IPS-15b (cell line): ENCODE measurements around the gene FAM234B.

Experiments used
- H3K27me3 ChIP-seq: one replicate; pipeline ENCODE4 v1.6.1; 2013; ENCODE audit warnings: low read length; ENCODE audit not compliant: control insufficient read depth, insufficient read depth
- H3K36me3 ChIP-seq: one replicate; pipeline ENCODE4 v1.6.1; 2013; ENCODE audit warnings: low read length; ENCODE audit not compliant: control insufficient read depth, insufficient read depth
- H3K4me1 ChIP-seq: one replicate; pipeline ENCODE4 v1.6.1; 2013; ENCODE audit warnings: mild to moderate bottlenecking, low read length; ENCODE audit not compliant: control insufficient read depth, insufficient read depth
- H3K4me3 ChIP-seq: one replicate; pipeline ENCODE4 v1.5.1; 2013; ENCODE audit warnings: low read depth, low read length
- H3K9ac ChIP-seq: one replicate; pipeline ENCODE4 v1.6.1; 2013; ENCODE audit warnings: low read depth, mild to moderate bottlenecking, low read length
- H3K9me3 ChIP-seq: one replicate; pipeline ENCODE4 v1.6.1; 2013; ENCODE audit warnings: mild to moderate bottlenecking, low read length; ENCODE audit not compliant: control insufficient read depth, insufficient read depth

FAM234B gene

DNA sequence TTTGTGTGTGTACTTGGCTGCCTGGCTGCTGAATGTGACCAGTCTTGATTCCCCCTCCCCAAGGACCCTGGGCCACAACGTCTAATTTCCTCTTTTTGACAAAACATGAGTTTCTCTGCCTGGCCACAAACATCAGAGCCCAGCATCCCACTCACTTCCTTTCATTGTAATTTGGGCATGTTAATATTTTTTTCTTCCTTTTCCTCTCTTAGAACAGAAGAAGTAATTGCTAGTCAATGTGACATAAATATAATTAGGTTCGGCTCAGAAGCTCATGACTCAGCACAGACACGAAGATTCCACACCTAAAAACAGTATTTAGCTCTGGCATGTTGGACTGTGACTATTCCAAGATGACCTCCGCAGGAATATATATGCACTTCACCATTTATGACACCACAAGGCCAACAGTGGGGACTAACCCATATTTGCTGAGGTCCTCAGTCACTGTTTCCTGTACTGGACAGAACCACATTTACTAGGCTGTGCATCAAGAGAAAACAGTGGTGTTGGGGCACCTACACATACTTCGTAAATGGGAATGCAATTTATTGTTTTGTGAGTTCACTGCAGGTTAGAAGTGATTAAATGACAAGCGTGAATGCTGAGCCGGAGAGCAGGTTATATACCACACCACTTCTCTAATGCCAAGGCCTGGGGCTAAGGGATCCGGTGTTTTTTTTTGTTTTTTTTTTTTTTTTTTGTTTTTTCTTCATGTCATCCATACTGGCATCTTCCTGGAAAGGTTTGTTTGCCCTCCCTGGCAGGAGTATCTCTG is 55.1 kb downstream of the FAM234B start:
- no peak overlapping the region for H3K4me3 ChIP-seq
- H3K4me1 ChIP-seq = peaks cover 27% of the 10 kb centered on the region
- no peak overlapping the region for H3K9ac ChIP-seq
- H3K27me3 ChIP-seq = peaks cover 6% of the 10 kb centered on the region
- no peaks in the 10 kb centered on the region for H3K36me3 ChIP-seq
- H3K9me3 ChIP-seq = no peaks in the 10 kb centered on the region

GRCh38 chr12:13099844-13100604 is 55.8 kb downstream of the FAM234B start:
- no peaks in the 10 kb centered on the region for H3K9me3 ChIP-seq
- no peaks in the 10 kb centered on the region for H3K36me3 ChIP-seq
- peak overlapping the region; percentile 39 for H3K4me3 ChIP-seq
- no peak overlapping the region for H3K9ac ChIP-seq
- peaks cover 6% of the 10 kb centered on the region for H3K27me3 ChIP-seq
- H3K4me1 ChIP-seq = peaks cover 27% of the 10 kb centered on the region

- Histone ChIP-seq H3K4me3 (peak overlapping the region; percentile 39), H3K9me3 (no peaks in the 10 kb centered on the region), H3K36me3 (no peaks in the 10 kb centered on the region), H3K27me3 (peaks cover 6% of the 10 kb centered on the region), H3K9ac (no peak overlapping the region), H3K4me1 (peaks cover 27% of the 10 kb centered on the region)
Observed at GRCh38 chr12:13100605-13100881, 56.4 kb downstream of the FAM234B start.

DNA sequence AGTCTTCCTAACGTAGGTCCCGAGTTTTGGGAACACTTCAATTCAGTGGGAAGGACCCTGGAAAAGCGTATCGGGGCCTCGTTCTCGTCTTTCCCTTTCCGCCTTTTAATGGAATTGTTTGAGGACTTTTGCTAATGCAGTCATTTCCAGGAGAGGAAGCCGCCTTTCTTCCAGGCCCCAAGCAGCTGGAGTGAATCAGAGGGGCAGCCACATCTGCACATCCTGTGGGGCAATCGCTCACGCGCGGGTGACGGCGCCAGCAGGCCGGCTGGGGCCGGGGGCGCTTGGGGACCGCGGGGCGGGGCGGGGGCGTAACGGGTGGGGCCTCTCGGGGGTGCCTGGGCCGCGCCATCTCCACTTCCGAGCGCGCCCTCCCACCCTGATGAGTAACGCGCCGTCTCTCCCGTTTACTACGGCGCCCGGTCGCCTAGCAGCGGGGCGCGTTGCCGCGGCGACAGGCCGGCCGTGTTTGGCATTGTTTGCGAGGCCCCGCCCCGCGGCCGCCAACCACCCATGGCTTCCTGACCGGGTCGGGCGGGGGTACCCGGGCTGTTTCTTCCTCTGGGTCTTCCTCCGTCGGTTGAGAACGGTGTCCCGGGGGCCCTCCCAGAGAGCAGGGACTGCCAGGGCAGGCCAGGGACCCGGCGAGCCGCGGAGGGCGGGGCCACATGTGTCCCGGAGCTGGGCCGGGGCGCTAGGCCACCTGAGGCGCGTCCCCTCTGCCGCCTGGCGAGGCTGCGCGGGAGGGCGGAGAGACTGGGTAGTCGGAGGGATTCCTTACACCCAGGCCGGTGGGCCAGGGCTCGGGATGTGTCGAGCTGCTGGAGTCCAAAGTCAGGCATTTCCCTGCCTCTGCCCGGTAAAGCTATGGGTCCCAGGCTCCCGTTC is 56.9 kb downstream of the FAM234B start:
- no peaks in the 10 kb centered on the region for H3K9me3 ChIP-seq
- H3K27me3 ChIP-seq = peaks cover 6% of the 10 kb centered on the region
- no peaks in the 10 kb centered on the region for H3K36me3 ChIP-seq
- peak overlapping the region; percentile 32 for H3K9ac ChIP-seq
- peak overlapping the region; percentile 80 for H3K4me3 ChIP-seq
- peaks cover 27% of the 10 kb centered on the region for H3K4me1 ChIP-seq

- Histone ChIP-seq H3K27me3 (peaks cover 6% of the 10 kb centered on the region), H3K9me3 (no peaks in the 10 kb centered on the region), H3K4me3 (peak overlapping the region; percentile 80), H3K4me1 (peaks cover 27% of the 10 kb centered on the region), H3K36me3 (no peaks in the 10 kb centered on the region), H3K9ac (peak overlapping the region; percentile 32)
Observed at GRCh38 chr12:13101821-13102375, 57.7 kb downstream of the FAM234B start.

GRCh38 chr12:13102461-13103195 is 58.4 kb downstream of the FAM234B start:
- Histone ChIP-seq H3K4me1 (peaks cover 27% of the 10 kb centered on the region), H3K4me3 (no peak overlapping the region), H3K9ac (no peak overlapping the region)

DNA sequence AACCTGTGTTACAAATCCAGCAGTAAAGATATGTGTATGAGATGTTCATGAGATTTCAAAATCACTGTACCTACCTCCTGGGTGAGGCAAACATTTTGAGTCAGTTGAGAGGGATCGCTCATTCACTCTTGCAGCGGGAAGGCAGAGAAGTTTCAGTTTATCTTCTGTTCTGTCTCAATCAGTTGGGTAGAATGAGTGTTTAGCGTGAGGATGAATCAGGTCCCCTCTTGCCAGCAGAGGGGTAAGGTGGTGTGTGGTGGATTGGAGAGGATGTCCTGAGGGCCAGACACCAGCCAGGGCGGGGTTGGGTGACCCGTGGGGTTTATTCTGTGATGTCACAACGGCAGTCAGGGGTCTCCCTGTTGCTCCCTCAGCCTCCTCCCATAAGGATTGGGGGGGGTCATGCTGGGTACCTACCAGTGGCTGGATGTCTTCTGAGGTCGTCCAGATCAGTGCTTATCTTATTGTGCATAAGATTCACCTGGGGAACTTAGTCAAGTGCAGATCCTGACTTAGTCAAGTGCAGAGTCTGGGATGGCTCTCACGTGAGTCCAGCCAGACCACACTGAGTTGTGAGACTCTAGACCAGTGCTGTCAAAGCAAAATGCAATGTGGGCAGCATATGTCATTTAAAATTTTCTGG is 59.3 kb downstream of the FAM234B start, which contains the start of gene GSG1:
Gene GSG1, minus strand, starts transcription at position 277 of the 643 bp plus-strand sequence. Its CDS starts 155 bp downstream, at position 122.
- Histone ChIP-seq H3K4me1 (peaks cover 23% of the 10 kb centered on the region), H3K4me3 (no peak within 1 kb of the TSS), H3K36me3 (no peaks in the 10 kb centered on the region), H3K9me3 (no peaks in the 10 kb centered on the region), H3K9ac (no peak within 1 kb of the TSS), H3K27me3 (peaks cover 6% of the 10 kb centered on the region)

More at GRCh38 chr12:13102461-13103195, 58.4 kb downstream of the FAM234B start:
- Histone ChIP-seq H3K36me3 (no peaks in the 10 kb centered on the region), H3K27me3 (peaks cover 6% of the 10 kb centered on the region), H3K9me3 (no peaks in the 10 kb centered on the region)

DNA sequence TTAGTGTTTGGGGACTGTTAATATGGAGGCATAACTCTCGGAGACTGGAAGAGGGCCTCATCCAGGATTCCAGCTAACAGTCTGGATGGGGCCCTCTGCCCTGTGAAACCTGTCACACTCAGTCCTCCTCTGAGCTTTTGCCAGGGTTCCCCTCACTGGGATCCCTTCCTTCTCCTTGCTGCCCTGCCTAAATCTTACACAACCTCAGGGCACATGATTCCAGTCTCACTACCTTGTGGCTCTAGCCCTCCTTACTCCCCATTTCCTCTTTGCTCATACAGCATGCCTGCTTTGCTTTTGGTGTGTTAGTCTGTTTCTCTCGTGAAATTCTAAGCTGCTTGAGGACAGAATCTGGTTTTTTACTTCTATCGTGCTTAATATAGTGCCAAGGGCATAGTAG is 60.2 kb downstream of the FAM234B start:
- peaks cover 6% of the 10 kb centered on the region for H3K27me3 ChIP-seq
- no peak overlapping the region for H3K9ac ChIP-seq
- no peaks in the 10 kb centered on the region for H3K9me3 ChIP-seq
- H3K4me1 ChIP-seq = peaks cover 22% of the 10 kb centered on the region
- H3K4me3 ChIP-seq = no peak overlapping the region
- no peaks in the 10 kb centered on the region for H3K36me3 ChIP-seq

DNA sequence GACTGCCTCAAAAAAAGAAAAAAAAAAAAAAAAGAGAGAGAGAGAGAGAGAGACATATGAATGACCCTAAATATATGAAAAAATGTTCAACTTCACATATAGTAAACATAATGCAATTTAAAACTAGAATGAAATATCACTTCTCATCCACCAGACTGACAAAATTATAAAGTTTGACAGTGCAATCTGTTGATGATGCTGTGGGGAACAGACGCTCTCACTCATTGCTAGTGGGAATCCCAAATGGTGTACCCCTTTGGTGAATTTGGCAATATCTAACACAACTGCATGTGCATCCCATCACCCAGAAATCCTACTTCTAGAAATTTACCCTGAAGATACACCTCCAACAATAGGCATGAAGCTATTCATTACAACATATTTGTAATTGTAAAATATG is 61.6 kb downstream of the FAM234B start:
- Histone ChIP-seq H3K27me3 (peaks cover 6% of the 10 kb centered on the region), H3K4me1 (peaks cover 14% of the 10 kb centered on the region), H3K9ac (no peak overlapping the region)

DNA sequence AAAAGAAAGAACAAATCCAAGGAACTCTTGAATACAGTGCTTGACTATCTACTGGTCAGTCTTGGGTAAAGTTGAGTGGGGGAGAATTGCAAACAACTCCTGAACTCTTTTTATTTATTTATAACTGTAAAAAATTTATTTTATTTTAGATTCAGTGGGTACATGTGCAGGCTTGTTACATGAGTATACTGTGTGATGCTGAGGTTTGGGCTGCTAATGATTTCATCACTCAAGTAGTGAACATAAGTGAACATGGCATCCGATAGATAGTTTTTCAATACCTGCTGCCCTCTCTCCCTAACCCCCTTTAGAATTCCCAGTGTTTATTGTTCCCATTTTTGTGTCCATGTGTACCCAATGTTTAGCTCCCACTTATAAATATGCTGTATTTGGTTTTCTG is 62.5 kb downstream of the FAM234B start:
- peaks cover 14% of the 10 kb centered on the region for H3K4me1 ChIP-seq
- H3K4me3 ChIP-seq = no peak overlapping the region
- H3K27me3 ChIP-seq = peaks cover 6% of the 10 kb centered on the region
- H3K36me3 ChIP-seq = no peaks in the 10 kb centered on the region
- H3K9me3 ChIP-seq = no peaks in the 10 kb centered on the region
- no peak overlapping the region for H3K9ac ChIP-seq

More for the DNA sequence above, 61.6 kb downstream of the FAM234B start:
- Histone ChIP-seq H3K4me3 (no peak overlapping the region), H3K36me3 (no peaks in the 10 kb centered on the region), H3K9me3 (no peaks in the 10 kb centered on the region)
